ENCODE data around the gene SCLY.

- TF ChIP-seq TCF4 (CRISPR knock-in tag; IDR thresholded peaks at IDR 0.05; ENCODE audit: borderline replicate concordance) (no peak), RARB (CRISPR knock-in tag; IDR thresholded peaks at IDR 0.05) (no peak), BACH2 (CRISPR knock-in tag; IDR thresholded peaks at IDR 0.05; ENCODE audit: borderline replicate concordance) (no peak), ZFP30 (CRISPR knock-in tag; IDR thresholded peaks at IDR 0.05) (no peak), PATZ1 (CRISPR knock-in tag; IDR thresholded peaks at IDR 0.05; ENCODE audit: borderline replicate concordance) (no peak), ARNTL (CRISPR knock-in tag; IDR thresholded peaks at IDR 0.05; ENCODE audit: borderline replicate concordance, low read depth) (no peak), ZNF565 (CRISPR knock-in tag; conservative IDR thresholded peaks at IDR 0.05; ENCODE audit: low read depth) (no peak), SNAI2 (CRISPR knock-in tag; IDR thresholded peaks at IDR 0.05) (no peak), ZFP3 (CRISPR knock-in tag; IDR thresholded peaks at IDR 0.05) (no peak)
These were observed 47.8 kb downstream of the SCLY start for GRCh38 chr2:238108423-238109183.

Data from SK-N-SH treated with all-trans-retinoic acid at 6 μM for 48 hours (cell line).